HG02938 (cell line): Measurements from ENCODE around the gene ZNHIT1.
"Not testable (repeated sequence)": the region's sequence is repeated elsewhere in the genome, so short reads cannot be mapped to it uniquely, and the experiment has no call there.

Experiments used
- ATAC-seq: cut with Tn5 transposase; IDR thresholded peaks from one replicate; pipeline ENCODE4 v1.9.1; 2021; ENCODE audit warnings: mild to moderate bottlenecking, moderate library complexity; ENCODE audit not compliant: unreplicated experiment

The ZNHIT1 gene

GRCh38 chr7:101240226-101241014 is 22.5 kb downstream of the ZNHIT1 start:
- no peak for ATAC-seq

GRCh38 chr7:101241015-101241363 is 23.0 kb downstream of the ZNHIT1 start:
- no peak for ATAC-seq

- ATAC-seq, result no peak
Observed at GRCh38 chr7:101241443-101242349, 23.7 kb downstream of the ZNHIT1 start.

GRCh38 chr7:101243646-101244374 is 25.8 kb downstream of the ZNHIT1 start:
- no peak for ATAC-seq

- ATAC-seq, result peak; percentile 90
Observed at GRCh38 chr7:101244375-101245146, 26.6 kb downstream of the ZNHIT1 start, which contains the start of gene FIS1. Gene FIS1 (minus strand): TSS chr7:101245081. CDS start chr7:101245004, 77 bp downstream.

GRCh38 chr7:101245147-101245668 is 27.2 kb downstream of the ZNHIT1 start:
- peak; percentile 1 for ATAC-seq

- no peak for ATAC-seq
Observed at GRCh38 chr7:101248276-101248675, 30.3 kb downstream of the ZNHIT1 start.

- no peak for ATAC-seq
Observed at GRCh38 chr7:101250324-101250723, 32.4 kb downstream of the ZNHIT1 start.

- peak; percentile 96 for ATAC-seq
Observed at GRCh38 chr7:101251871-101252659, 34.1 kb downstream of the ZNHIT1 start.

GRCh38 chr7:101253199-101253598 is 35.2 kb downstream of the ZNHIT1 start:
- not testable (repeated sequence) for ATAC-seq

GRCh38 chr7:101255796-101256195 is 37.8 kb downstream of the ZNHIT1 start:
- no peak for ATAC-seq

- ATAC-seq, result no peak
Observed at GRCh38 chr7:101258243-101258731, 40.3 kb downstream of the ZNHIT1 start.

- not testable (repeated sequence) for ATAC-seq
Observed at GRCh38 chr7:101264102-101264706, 46.2 kb downstream of the ZNHIT1 start.

- no peak for ATAC-seq
Observed at GRCh38 chr7:101265622-101266516, 47.9 kb downstream of the ZNHIT1 start.

GRCh38 chr7:101269664-101270063 is 51.7 kb downstream of the ZNHIT1 start:
- ATAC-seq, result no peak

GRCh38 chr7:101271021-101271420 is 53.1 kb downstream of the ZNHIT1 start:
- ATAC-seq, result no peak

GRCh38 chr7:101273206-101273605 is 55.2 kb downstream of the ZNHIT1 start:
- ATAC-seq, result no peak
